HUES6 (cell line): ENCODE results near the gene CLRN1.
"Not testable (repeated sequence)": the region's sequence is repeated elsewhere in the genome, so short reads cannot be mapped to it uniquely, and the experiment has no call there.

Experiments used
- H3K27ac ChIP-seq: 2 replicates; pipeline ENCODE4 v1.7.0; 2013; ENCODE audit warnings: low read depth, mild to moderate bottlenecking, low read length, inconsistent platforms
- H3K27me3 ChIP-seq: 2 replicates; pipeline ENCODE4 v1.6.1; 2013; ENCODE audit warnings: low read length; ENCODE audit not compliant: control insufficient read depth, insufficient read depth
- H3K36me3 ChIP-seq: 2 replicates; pipeline ENCODE4 v1.6.1; 2013; ENCODE audit warnings: low read length; ENCODE audit not compliant: control insufficient read depth, insufficient read depth
- H3K4me1 ChIP-seq: 2 replicates; pipeline ENCODE4 v1.6.1; 2013; ENCODE audit warnings: low read length; ENCODE audit not compliant: control insufficient read depth, insufficient read depth
- H3K4me3 ChIP-seq: 2 replicates; pipeline ENCODE4 v1.5.1; 2013; ENCODE audit warnings: low read depth, low read length
- H3K9ac ChIP-seq: one replicate; pipeline ENCODE4 v1.6.1; 2013; ENCODE audit warnings: mild to moderate bottlenecking, low read length
- H3K9me3 ChIP-seq: 2 replicates; pipeline ENCODE4 v1.6.1; 2013; ENCODE audit warnings: low read depth, low read length; ENCODE audit not compliant: control insufficient read depth, insufficient read depth

CLRN1 gene

DNA sequence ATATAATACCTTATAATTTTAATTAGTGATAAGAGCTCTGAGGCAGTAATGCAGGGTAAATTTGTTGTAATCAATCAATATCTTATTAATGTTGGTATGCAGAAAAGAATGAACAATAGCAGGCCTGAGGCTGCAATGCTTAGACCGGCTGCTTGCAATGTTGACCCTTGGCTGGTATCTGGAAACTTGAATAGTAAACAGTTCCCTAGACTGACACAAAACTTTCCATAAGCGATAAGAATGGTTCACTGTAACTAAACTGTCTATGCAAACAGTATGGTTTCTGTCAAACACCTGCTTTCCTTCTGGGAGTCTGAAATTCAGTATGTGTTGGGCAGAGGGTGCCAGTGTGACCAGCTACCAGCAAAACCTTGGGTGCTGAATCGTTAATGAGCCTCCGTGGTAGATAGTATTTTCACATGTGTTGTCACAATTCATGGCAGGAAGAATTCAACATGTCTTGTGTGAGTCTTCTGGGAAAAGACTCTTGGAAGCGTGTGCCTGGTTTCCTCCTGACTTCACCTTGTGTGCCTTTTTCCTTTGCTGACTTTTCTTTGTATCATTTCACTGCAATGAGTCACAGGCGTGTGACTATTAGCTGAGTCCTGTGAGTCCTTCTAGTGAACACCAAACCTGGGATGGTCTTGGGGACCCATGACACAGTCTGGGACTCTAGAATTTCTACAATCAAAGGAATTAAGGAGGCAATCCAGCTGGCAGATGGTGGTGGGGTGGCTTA lies 30.7 kb upstream of the CLRN1 start:
- Histone ChIP-seq H3K4me3 (no peak overlapping the region), H3K4me1 (peaks cover 7% of the 10 kb centered on the region; the same call in 1 of the 2 replicates), H3K36me3 (no peaks in the 10 kb centered on the region), H3K27ac (no peak overlapping the region), H3K27me3 (no peaks in the 10 kb centered on the region), H3K9ac (no peak overlapping the region), H3K9me3 (no peaks in the 10 kb centered on the region)

DNA sequence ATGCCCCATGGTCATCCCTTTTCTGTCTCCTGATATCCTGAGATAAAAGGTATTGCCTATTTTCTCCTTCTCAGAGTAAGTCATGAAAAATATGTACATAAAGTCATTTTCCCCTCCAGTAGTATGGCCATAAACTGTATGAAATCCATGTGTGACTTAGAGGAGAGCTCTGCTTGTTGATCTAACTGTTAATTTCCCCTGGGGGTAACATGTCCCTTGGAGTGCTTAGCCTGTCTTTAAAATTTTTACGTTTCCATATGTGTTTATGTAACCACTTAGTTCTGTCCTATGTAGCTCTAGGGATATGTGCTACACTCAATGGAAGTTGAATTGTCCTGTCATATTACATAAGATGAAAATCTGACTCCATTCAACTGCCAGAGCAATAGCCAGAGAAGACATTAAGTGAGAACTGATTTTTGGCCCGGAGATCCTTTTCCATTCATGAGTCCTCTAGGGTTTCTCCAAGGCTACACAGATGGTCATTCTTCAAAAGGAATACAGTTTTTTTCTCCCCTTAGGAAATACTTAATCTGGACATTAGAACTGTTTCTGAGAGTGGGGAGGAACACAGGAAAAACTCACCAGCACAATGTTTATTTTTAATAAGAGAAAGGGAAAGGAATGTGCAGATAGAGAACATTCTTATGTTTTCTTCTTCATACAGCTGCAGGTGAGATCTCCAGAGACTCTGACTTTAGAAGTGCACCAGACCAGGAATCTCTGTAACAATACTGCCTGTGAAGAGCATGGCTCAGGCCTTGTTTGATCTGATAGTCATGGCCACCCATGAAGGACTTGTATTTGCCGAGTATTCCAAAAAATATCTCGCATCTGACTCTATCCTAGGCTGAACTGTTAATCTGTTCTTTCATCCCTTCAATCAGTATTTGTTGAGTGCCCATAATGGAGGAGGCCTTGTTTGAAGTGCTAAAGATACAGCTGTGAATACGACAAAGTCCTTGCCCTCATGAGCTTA lies 29.8 kb upstream of the CLRN1 start:
- Histone ChIP-seq H3K4me1 (peaks cover 7% of the 10 kb centered on the region; the same call in 1 of the 2 replicates), H3K4me3 (no peak overlapping the region), H3K27ac (no peak overlapping the region), H3K27me3 (no peaks in the 10 kb centered on the region), H3K9ac (no peak overlapping the region), H3K36me3 (no peaks in the 10 kb centered on the region), H3K9me3 (no peaks in the 10 kb centered on the region)

DNA sequence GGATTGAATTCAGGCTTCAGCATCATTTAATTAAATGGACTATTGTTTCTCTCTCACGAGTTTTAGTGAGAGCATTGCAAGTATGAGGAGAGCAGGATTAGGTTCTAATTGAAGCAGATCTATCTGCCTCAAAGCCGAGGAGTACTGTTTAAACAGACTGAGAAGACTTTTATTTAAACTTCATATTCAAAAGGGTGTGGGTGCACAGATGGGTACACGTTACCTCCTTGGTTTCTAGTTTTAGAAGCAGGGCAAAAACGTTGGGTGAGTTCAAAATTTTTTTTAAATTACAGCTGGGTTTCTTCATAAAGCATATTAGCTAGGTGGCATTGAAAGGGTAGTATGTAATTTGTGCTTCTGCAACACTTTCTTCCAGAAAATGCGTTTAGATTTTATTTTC lies 26.5 kb upstream of the CLRN1 start:
- no peak overlapping the region for H3K27ac ChIP-seq
- H3K9me3 ChIP-seq, result no peaks in the 10 kb centered on the region; the same call in 1 of the 2 replicates
- no peak overlapping the region for H3K4me3 ChIP-seq
- H3K4me1 ChIP-seq, result peaks cover 7% of the 10 kb centered on the region; the same call in 1 of the 2 replicates
- no peaks in the 10 kb centered on the region for H3K36me3 ChIP-seq
- H3K27me3 ChIP-seq, result no peaks in the 10 kb centered on the region
- no peak overlapping the region for H3K9ac ChIP-seq

DNA sequence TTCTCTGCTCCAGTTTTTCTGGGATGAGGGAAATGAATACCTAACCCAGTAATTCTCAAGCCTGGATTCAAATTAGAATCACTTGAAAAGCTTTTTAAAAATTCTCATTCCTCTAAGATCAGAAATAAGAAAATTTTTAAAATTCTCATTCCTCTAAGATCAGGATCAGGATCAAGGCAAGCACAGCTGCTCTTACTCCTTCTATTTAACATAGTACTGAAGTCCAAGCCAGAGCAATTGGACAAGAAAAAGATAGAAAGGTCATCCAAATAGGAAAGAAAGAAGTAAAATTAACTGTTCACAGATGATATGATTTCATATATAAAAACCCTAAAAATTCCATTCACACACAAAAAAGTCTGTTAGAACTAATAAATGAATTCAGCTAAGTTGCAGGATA lies 24.2 kb upstream of the CLRN1 start:
- H3K4me3 ChIP-seq, result no peak overlapping the region

DNA sequence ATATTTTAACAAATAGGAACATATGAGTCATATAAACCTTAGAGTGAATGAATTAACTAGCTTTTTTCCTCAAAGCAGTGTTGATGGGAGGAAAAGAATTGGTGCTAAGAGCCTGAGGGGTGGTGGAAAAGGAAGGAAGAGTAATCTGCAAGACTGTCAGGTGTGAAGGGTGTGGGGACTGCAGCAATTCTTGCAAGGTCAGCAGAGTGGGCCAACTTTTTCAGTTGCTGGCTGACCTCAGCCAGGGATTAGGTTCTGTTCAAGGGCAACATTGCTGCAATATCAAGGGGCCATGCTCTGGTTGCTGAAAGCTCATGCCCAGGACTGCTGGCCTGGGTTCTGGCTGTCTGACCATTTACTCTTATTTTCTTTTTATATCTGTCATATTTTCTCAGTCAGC lies 23.0 kb upstream of the CLRN1 start:
- Histone ChIP-seq H3K27me3 (no peaks in the 10 kb centered on the region), H3K36me3 (no peaks in the 10 kb centered on the region), H3K4me3 (no peak overlapping the region), H3K4me1 (peaks cover 3% of the 10 kb centered on the region; the same call in 1 of the 2 replicates), H3K27ac (no peak overlapping the region), H3K9ac (no peak overlapping the region), H3K9me3 (peaks cover 8% of the 10 kb centered on the region; the same call in 1 of the 2 replicates)

More for the DNA sequence above, 24.2 kb upstream of the CLRN1 start:
- Histone ChIP-seq H3K36me3 (no peaks in the 10 kb centered on the region), H3K4me1 (peaks cover 7% of the 10 kb centered on the region; the same call in 1 of the 2 replicates), H3K9me3 (peaks cover 8% of the 10 kb centered on the region; the same call in 1 of the 2 replicates), H3K27ac (no peak overlapping the region), H3K27me3 (no peaks in the 10 kb centered on the region), H3K9ac (no peak overlapping the region)

DNA sequence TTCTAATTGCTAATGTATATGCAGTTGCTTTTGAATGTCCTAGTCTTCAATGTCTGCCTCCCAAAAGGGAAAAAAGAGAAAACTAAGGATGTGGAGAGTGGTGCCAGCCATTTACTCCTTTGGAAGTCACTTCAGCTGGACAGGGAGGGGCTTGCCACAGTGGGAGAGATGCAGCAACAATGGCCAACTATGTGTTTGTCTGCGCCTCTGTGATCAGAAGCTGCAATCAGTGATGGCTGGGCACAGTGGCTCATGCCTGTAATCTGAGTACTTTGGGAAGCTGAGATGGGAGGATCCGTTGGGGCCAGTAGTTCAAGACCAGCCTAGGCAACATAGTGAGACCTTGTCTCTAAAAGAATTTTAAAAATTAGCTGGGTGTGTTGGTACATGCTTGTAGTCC lies 16.7 kb upstream of the CLRN1 start:
- Histone ChIP-seq H3K27ac (no peak overlapping the region), H3K9me3 (peaks cover 8% of the 10 kb centered on the region; the same call in 1 of the 2 replicates), H3K36me3 (no peaks in the 10 kb centered on the region), H3K27me3 (no peaks in the 10 kb centered on the region), H3K9ac (no peak overlapping the region), H3K4me3 (no peak overlapping the region), H3K4me1 (peaks cover 3% of the 10 kb centered on the region; the same call in 1 of the 2 replicates)

DNA sequence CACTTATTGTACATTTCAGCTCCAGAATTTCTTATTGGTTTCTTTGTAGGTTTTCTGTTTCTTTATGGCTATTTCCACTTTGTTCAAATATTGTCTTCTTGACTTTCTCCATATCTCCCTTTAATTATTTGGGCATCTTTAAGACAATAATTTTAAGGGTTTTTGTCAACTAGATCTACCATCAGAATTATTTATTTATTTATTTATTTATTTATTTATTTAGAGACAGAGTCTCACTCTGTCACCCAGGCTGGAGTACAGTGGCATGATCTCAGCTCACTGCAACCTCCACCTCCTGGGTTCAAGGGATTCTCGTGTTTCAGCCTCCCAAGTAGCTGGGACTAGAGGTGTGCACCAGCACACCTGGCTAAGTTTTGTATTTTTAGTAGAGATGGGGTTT lies 15.9 kb upstream of the CLRN1 start:
- H3K27ac ChIP-seq, H3K4me1 ChIP-seq, H3K36me3 ChIP-seq, H3K27me3 ChIP-seq, H3K9ac ChIP-seq, H3K9me3 ChIP-seq, H3K4me3 ChIP-seq: not testable (repeated sequence)

DNA sequence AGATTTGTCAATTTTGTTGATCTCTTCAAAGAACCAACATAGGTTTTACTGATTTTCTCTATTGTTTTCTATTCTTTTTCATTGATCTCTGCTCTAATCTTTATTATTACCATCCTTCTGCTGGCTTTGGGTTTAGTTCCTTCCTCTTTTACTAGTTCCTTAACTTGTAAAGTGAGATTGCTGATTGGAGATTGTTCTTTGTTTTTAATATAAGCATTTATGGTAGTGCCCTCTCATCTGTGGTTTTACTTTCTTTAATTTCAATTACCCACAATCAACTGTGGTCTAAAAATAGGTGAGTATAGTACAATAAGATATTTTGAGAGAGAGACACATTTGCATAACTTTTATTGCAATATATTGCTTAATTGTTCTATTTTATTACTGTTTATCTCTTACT lies 13.2 kb upstream of the CLRN1 start:
- Histone ChIP-seq H3K9ac (no peak overlapping the region), H3K4me3 (no peak overlapping the region), H3K36me3 (no peaks in the 10 kb centered on the region), H3K9me3 (no peaks in the 10 kb centered on the region), H3K4me1 (no peaks in the 10 kb centered on the region), H3K27ac (no peak overlapping the region), H3K27me3 (no peaks in the 10 kb centered on the region)

DNA sequence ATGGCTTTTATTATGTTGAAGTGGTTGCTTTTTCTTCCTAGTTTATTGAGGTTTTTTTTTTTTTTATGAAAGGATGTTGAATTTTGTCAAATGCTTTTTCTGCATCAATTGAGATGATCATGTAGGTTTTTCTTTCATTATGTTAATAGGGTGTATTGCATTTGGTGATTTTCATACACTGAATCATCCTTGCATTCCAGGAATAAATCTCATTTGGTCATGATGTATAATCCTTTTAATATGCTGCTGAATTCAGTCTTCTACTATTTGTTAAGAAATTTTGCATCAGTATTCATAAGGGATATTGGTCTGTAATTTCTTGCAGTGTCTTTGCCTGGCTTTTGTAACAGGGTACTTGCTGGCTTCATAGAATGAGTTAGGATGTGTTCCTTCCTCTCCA lies 11.5 kb upstream of the CLRN1 start:
- H3K27me3 ChIP-seq, result no peaks in the 10 kb centered on the region
- H3K9ac ChIP-seq, result no peak overlapping the region
- no peaks in the 10 kb centered on the region for H3K36me3 ChIP-seq
- H3K27ac ChIP-seq, result no peak overlapping the region
- H3K4me1 ChIP-seq, result no peaks in the 10 kb centered on the region
- no peak overlapping the region for H3K4me3 ChIP-seq
- H3K9me3 ChIP-seq, result no peaks in the 10 kb centered on the region

DNA sequence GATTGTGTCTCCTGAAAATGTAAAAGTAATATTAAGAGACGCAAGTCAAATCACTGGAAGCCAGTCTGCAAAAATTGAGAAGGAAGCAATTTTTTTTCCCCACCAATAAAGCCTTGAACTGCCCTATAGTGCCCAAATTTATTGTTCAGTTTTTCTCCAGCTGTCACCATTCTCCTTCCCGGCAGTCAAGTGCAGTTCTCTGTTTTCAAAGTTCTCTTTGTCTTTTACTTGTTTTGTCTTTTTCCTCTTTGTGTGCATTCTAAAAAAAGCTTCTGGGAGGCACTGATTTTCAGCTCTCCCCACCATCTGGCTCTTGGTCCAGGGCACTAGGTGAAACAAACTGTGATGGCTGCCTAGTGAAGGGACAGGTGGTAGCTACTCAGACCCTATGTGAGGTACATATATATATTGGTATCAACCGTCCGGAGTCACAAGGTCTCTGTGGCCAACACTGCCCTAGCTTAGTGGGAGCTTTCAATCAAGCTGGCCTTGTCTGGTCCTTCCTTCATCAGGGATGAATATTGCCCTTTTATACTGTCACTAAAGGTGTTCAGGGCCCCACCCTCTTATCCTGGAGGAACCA lies 6.1 kb upstream of the CLRN1 start:
- no peaks in the 10 kb centered on the region for H3K9me3 ChIP-seq
- H3K36me3 ChIP-seq, result no peaks in the 10 kb centered on the region
- H3K9ac ChIP-seq, result no peak overlapping the region
- peaks cover 20% of the 10 kb centered on the region for H3K4me1 ChIP-seq
- H3K27me3 ChIP-seq, result no peaks in the 10 kb centered on the region
- no peak overlapping the region for H3K27ac ChIP-seq
- H3K4me3 ChIP-seq, result no peak overlapping the region
